Measurements from ENCODE around the gene RLF. TPM values are rescaled to one million over a fixed set of nuclear protein-coding genes. Genes with fewer than 3 reads are reported as not detected.

RLF gene
- polyA plus RNA-seq, 2 of the 4 experiments (the other 2 are of a cell fraction) = 4.7 to 7.9 TPM

GRCh38 chr1:40178200-40178599, 17.0 kb downstream of the RLF start:
- ATAC-seq = no peak
- ChIA-PET CTCF (interaction anchor here (0.7 kb wide), 1 partner anchor 94 kb away, joined by 3 read pairs; no protein-coding TSS in a partner anchor), POLR2A (no interaction called here)
- Histone ChIP-seq H3K4me1 (no peaks in the 10 kb centered on the region), H3K27ac (no peak overlapping the region), H3K4me2 (no peak overlapping the region), H3K4me3 (no peak overlapping the region), H3K9me3 (no peaks in the 10 kb centered on the region)
- WGBS (ENCODE audit: missing lambda C conversion rate) = 92% methylated on average over 2 of the region's 2 CpGs
- DNase-seq (ENCODE audit: low read depth in 1 of 2, low spot score in 1 of 2) = no peak
- FAIRE-seq = no peak
- TF ChIP-seq HOXB13 (CRISPR knock-in tag; IDR thresholded peaks at IDR 0.05; ENCODE audit: low read depth) = no peak
- no peak for TF ChIP-seq NFE2L2 (conservative IDR thresholded peaks at IDR 0.05; ENCODE audit: low read length)
- no peak for TF ChIP-seq CTCF (IDR thresholded peaks at IDR 0.05)
- TF ChIP-seq ZFP36 (IDR thresholded peaks at IDR 0.05; ENCODE audit: borderline replicate concordance, partially characterized antibody) = no peak
- TF ChIP-seq HOXB5 (CRISPR knock-in tag; IDR thresholded peaks at IDR 0.05) = no peak
- no peak for TF ChIP-seq HDAC2 (IDR thresholded peaks at IDR 0.05)
- no peak for TF ChIP-seq CBX2 (IDR thresholded peaks at IDR 0.05; ENCODE audit: borderline replicate concordance, low read depth)
- no peak for TF ChIP-seq CHD4 (IDR thresholded peaks at IDR 0.05; ENCODE audit: borderline replicate concordance)
- no peak for TF ChIP-seq HOXA7 (CRISPR knock-in tag; IDR thresholded peaks at IDR 0.05)
- no peak for TF ChIP-seq ZC3H11A (IDR thresholded peaks at IDR 0.05)
- no peak for TF ChIP-seq RFX5 (IDR thresholded peaks at IDR 0.05)
- no peak for TF ChIP-seq ESRRA (IDR thresholded peaks at IDR 0.05; ENCODE audit: borderline replicate concordance, low read length)
- TF ChIP-seq FOSB (CRISPR knock-in tag; IDR thresholded peaks at IDR 0.05) = no peak
- no peak for TF ChIP-seq SMC3 (IDR thresholded peaks at IDR 0.05)
- TF ChIP-seq FOXS1 (CRISPR knock-in tag; IDR thresholded peaks at IDR 0.05) = no peak
- TF ChIP-seq FOSL2 (IDR thresholded peaks at IDR 0.05) = no peak
- no peak for TF ChIP-seq FOSL2 (CRISPR knock-in tag; IDR thresholded peaks at IDR 0.05)
- TF ChIP-seq HMGXB4 (CRISPR knock-in tag; IDR thresholded peaks at IDR 0.05; ENCODE audit: borderline replicate concordance) = no peak
- no peak for TF ChIP-seq MAZ (IDR thresholded peaks at IDR 0.05; ENCODE audit: borderline replicate concordance, low read depth, low read length)
- no peak for TF ChIP-seq MAX (IDR thresholded peaks at IDR 0.05)
- TF ChIP-seq NPAS2 (CRISPR knock-in tag; IDR thresholded peaks at IDR 0.05; ENCODE audit: borderline replicate concordance) = no peak

GRCh38 chr1:40179496-40180089, 18.4 kb downstream of the RLF start:
- WGBS (ENCODE audit: missing lambda C conversion rate) = 95% methylated on average over 3 of the region's 3 CpGs
- Histone ChIP-seq H3K4me1 (no peaks in the 10 kb centered on the region), H3K27ac (no peak overlapping the region), H3K9me3 (no peaks in the 10 kb centered on the region), H3K4me2 (no peak overlapping the region), H3K4me3 (no peak overlapping the region)
- TF ChIP-seq CBX8 (IDR thresholded peaks at IDR 0.05) (no peak), HEYL (CRISPR knock-in tag; IDR thresholded peaks at IDR 0.05) (no peak), REST (IDR thresholded peaks at IDR 0.05) (no peak), ELK1 (IDR thresholded peaks at IDR 0.05; ENCODE audit: low read depth, low read length) (no peak), RCOR1 (IDR thresholded peaks at IDR 0.05; ENCODE audit: low read depth, low read length) (no peak), ZNF302 (CRISPR knock-in tag; IDR thresholded peaks at IDR 0.05) (no peak), RFX5 (IDR thresholded peaks at IDR 0.05) (no peak), NR3C1 (IDR thresholded peaks at IDR 0.05) (no peak)
- CTCF ChIA-PET = no interaction called here
- DNase-seq (ENCODE audit: low read depth in 1 of 2, low spot score in 1 of 2) = no peak
- FAIRE-seq = no peak
- POLR2A ChIA-PET = no interaction called here
- ATAC-seq = no peak
